GM18507 (cell line): ENCODE data around the gene ACVR1B.
A peak's percentile ranks its signal among the peaks of the same experiment; 100 is the strongest.

Experiments used
- DNase-seq: peaks from one replicate; pipeline ENCODE4 v3.0.0; 2011; ENCODE audit warnings: low read depth; ENCODE audit not compliant: insufficient read length; ENCODE audit errors: extremely low spot score
- FAIRE-seq: peaks from 2 replicates; lab custom pipeline; 2011; peaks lifted over from hg19 to GRCh38; lab: Jason Lieb, UNC

The ACVR1B gene

DNA sequence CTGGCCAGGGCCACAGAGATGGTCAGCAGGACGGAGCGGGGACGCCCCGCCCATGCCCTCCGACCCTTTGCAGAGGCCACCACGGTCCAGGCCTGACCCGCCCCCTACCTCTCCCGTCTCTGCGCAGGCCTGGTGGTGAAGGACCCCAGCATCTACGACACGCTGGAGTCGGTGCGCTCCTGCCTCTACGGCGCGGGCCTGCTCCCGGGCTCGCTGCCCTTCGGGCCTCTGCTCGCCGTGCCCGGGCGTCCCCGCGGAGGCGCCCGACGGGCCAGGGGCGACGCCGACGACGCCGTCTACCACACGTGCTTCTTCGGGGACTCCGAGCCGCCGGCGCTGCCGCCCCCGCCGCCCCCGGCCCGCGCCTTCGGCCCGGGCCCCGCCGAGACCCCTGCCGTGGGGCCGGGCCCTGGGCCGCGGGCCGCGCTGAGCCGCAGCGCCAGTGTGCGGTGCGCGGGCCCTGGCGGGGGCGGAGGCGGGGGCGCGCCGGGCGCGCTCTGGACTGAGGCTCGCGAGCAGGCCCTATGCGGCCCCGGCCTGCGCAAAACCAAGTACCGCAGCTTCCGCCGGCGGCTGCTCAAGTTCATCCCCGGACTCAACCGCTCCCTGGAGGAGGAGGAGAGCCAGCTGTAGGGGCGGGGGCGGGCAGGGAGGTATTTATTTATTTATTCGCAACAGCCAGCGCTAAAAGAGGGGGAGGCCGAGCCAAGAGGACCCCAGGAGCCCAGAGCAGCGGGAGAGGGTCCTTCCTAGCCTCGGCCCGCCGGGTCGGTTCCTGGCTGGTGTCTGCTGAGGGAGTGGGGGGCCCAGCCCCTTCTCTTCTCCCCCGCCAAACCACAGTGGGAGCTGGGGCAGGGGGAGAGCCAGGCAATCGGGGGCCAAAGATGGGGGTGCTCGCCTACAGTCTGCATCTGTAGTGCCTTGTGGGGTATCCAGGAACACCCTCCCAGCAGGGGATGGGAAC is 63.4 kb downstream of the ACVR1B start:
- no peak for FAIRE-seq
- DNase-seq, result no peak

DNA sequence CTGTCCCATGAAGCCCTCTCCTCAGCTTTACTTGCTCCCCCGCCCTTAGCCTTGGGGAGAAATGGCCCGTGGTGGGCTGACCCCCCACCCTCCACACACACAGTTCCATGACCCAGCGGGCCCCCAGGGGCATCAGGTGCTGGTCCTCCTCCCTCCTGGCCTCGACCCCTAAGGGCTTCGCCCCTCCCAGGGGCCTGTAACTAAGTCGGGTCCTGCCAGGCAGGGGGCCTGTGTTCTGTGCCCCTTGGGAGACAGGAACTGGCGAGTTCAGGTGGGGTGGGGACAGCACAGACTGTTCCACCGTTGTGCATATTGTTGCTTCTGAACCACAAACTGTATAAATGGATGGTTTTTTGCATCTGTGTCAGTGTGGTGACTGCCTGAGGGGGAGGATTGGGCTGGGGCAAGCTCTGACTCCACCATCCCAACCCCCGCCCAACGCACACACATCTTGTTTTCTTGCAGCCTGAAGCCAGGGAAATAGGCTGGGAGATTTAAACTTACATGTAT is 64.1 kb downstream of the ACVR1B start:
- FAIRE-seq, result no peak
- DNase-seq, result no peak

DNA sequence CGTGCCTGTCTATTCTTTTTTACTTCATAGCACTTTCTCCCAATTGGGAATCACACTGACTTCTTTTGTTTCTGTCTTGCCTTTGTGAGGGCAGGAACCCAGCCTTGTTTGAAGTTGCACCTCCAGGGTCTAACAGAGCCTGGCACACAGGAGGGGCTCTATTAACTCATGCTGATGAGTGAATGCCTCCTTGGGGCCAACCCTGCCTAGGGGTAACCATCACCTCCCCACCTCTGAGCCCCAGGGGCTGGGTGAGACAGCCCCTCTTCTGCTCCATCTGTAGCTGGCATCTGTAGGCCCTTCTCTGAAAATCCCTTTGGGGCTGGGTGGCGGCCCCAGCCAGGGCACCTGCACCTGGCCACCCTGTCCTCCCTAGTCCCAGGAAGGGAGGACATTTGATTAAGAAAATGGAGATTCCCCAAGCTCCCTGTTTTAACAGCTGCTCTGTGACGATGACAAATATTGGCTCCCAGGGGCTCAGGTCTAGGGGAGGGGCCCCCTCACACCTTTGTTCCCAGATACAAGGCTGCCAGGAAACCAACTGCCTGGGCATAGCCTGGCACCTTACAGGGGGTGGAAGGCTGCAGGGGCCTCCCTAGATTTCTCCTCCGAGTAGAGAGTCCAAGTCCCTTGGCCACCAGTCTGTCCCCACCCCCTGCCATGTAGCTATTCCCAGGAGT is 67.1 kb downstream of the ACVR1B start:
- DNase-seq (no peak), FAIRE-seq (no peak)

DNA sequence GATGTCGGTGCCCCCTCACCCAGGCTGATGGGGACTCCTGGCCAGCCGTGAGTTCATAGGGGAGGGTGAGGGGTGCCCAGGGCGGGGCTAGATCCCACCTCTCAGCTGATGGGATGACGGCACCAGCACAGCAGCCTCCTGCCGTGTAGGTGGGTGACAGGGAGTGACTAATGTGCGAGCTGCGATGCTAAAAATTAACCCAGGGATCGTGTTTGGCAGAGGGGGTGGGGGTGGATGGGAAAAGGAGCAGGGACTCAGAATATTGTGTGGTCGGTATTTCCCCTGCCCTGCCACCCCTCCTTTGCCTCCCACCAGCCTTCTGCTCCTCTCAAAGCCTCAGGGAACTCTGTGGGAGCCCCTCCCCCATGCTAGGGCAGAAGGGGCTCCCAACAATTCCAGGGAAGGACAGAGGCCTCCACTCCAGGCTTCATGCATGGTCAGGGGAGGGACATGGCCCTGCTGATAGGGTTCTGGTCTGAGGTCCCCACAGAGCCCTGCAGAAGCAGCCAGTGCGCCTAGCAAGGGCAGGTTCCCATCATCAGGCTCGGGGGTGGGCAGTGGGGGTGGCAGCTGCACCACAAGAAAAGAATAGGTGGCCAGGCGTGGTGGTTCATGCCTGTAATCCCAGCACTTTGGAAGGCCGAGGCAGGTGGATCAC is 67.7 kb downstream of the ACVR1B start:
- FAIRE-seq, result no peak
- no peak for DNase-seq

DNA sequence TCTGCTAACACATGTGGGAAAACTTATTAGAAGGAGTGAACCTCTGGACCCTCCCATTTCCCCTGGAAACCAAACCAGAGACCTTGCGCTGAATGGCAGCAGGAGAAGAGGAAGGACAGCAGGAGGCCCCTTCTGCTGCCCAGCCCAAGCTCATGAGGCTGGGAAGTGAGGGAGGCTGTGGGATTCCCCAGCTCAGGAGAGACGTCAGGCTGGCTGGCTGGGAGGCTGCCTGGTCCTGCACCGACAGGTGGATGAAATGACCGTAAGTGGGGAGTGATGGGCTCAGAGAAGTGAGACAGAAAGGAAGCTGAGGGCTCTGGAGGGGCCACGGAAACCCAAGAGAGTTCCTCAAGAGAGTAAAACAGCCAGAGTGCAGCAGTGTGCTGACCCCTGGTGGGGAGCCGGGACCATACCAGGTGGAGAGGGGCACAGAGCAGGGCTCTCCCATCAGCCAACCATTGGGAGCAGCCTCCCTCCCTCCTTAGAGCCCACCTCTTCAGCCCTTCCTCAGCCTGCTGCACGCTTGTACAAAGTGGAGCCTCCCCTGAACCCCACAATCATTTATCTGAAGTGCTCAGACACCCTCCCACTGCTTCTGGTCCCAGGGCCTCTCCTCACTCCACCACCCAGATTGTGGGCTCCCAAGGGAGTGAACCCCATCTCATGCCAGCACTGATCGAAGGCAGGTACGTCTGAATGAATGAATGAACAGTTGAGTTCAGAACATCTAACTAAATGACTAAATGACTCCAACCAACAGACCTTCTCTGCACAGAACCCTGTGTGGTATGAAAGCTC is 69.2 kb downstream of the ACVR1B start:
- FAIRE-seq (peak; percentile 55), DNase-seq (no peak)

DNA sequence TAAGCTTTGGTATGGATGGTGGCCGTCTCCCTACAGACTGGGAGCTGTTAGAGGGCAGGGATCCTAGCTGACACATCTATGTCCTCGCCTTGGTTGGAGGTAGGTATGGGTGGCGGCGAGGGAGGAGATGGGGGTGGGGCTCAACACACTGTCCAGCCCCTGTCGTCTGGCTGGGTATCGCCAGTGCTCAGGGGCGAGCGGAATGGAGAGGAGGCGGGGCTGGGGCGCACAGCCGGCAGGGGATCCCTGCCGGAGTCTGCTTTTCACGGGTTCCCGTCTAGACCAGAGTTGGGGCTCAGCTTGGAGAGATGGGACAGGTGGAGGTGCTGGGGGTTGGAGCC is 71.3 kb downstream of the ACVR1B start:
- no peak for FAIRE-seq

DNA sequence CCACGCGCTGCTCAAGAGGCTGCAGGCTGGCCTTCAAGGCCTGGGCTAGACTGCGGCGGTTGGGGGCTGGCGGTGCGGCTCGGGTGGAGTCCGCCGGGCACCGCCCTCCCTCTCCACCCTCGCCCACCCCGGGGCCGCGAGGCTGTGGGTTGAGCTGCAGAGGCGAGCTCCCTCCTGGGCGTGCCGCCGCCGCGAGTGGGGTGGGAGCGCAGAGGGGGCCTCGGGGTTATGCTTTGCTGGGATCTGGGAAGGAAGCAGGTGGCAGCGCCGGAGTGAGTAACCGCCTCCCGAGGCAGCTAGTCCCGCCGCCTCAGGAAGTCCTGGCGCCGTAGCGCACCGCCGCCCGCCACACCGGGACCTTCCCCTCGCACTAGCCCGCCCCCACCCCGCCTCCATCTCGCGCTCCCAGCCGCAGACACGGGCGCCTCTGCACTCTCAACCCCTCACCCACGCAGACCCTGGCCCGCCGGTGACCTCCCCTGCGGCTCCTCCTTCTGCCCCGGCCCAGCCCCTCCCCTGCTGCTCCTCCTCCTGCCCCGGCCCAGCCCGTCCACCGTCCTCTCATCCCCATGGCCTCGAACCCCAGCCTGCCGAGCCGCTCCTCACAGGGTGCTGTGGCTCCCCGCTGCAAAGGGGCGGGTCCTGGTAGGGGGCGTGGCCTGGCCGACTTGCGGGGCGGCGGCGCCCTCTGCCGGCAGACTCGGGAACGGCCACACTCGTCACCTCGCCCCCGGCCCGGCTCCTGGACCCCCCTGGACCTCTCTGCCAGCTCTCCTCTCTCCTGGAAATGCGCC is 71.9 kb downstream of the ACVR1B start:
- peak; percentile 90 for DNase-seq
- FAIRE-seq, result peak; percentile 63

More for the DNA sequence above, 71.3 kb downstream of the ACVR1B start:
- no peak for DNase-seq

DNA sequence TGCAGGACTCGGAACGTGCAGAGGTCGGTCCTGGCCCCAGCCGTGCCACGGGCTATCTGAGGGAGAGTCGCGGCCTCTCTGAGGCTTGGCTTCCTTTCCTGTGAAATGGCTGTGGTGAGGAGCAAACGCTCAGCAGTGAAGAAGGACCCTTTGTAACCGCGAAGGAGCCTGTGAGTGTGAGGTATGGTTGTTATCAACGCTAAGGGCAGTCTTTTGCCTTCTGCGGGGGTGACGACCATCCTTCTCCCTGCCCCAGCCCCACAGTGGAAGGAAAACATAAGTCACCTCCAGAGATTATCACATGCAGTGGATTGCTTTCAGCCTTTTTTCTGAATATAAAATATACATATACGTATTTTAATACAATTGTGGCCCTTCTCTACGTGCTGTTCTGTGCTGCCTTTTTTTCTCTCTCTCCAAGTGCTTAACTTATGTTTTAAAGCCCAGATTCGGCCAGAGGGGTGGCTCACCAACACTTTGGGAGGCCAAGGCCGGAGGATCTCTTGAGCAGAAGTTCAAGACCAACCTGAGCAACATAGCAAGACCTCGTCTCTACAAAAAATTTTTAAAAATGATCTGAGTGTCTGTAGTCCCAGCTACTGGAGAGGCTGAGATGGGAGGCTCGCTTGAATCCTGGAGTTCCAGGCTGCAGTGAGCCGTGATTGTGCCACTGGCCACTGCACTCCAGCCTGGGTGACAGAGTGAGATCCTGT is 72.6 kb downstream of the ACVR1B start:
- no peak for FAIRE-seq
- no peak for DNase-seq

DNA sequence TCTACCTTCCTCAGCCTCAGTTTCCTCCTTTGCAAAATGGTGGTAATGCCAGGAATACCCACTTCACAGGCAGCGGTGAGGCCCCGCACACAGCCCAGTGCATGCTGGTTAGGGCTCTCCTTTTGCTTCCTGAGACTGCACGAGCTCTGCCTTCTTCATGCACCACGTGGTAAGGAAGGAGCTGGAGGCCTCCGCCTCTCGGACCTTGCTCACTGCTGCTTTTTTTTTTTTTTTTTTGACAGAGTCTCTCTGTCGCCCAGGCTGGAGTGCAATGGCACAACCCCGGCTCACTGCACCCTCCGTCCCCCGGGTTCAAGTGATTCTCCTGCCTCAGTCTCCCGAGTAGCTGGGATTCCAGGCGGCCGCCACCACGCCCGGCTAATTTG is 73.3 kb downstream of the ACVR1B start:
- no peak for FAIRE-seq

DNA sequence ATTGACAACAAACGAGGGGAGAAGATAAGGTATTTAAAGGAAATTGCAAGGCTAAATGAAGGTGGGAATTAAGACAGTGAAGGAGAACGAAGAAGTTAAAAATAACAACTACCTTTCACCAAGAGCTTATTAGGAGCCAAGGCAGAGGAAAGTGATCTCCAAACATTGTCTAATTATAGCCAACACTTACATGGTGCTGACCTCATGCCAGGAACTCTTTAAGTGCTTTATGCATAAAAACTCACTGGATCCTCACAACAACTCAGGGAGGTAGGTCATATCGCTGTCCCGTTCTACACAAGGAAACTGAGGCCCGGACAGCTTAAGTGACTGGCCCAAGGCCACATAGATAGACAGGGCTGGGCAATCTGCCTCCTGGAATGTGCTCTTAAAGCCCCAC is 74.8 kb downstream of the ACVR1B start:
- FAIRE-seq, result no peak
- no peak for DNase-seq

More for the DNA sequence above, 73.3 kb downstream of the ACVR1B start:
- DNase-seq, result no peak

DNA sequence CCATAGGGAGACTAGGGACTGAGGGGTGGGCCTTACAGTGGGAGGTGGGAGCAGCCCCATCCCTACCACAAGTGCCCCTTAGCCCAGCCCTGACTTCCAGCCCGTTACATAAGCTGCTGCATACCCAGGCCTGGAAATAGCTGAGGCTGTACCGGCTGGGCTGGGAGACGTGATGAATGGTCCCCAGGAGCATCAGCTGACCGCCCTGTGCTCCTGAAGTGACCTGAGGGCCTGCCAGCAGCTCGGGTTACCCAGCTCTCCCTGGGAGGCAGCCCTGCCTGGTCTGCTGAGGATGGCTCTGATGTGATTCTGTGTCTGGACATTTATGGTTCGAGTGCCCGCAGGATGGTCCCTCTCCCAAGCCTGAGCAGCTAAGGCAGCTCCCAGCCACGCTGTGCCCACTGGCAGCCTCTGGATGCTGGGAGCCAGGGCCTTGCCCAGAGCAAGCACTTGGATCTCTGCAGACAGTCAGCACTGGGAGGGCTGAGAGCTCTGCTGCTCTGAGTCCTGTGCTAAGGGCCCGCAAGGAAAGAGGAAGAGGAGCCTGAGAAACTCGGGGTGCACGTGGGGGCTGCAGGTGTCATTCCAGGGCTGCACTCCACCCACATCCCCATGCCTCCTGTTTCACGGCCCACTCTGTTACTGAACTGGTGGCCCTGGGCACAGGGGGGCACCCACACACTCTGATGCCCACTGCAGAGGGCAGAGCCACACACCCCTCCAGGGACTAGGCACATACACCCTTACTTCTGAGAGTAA is 75.8 kb downstream of the ACVR1B start:
- no peak for DNase-seq
- no peak for FAIRE-seq

DNA sequence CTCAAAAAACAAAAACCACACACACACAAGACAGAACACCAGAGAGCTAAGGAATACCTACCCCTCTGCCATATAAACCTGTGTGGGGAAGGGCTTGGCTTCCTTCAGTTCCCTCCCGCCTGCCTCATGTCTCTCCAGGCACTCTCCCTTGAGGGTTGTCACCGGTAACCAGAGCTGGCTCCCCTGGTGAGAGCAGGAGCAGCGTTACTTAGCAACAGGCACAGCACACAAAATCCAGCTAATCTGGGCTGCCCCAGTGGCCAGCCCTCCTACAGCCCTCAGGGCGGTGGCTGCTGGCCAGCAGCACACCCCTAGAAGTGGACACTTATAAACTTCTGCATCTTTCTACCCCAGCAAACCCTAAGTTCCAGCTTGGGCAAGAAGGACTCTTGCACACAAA is 78.2 kb downstream of the ACVR1B start:
- FAIRE-seq, result no peak

DNA sequence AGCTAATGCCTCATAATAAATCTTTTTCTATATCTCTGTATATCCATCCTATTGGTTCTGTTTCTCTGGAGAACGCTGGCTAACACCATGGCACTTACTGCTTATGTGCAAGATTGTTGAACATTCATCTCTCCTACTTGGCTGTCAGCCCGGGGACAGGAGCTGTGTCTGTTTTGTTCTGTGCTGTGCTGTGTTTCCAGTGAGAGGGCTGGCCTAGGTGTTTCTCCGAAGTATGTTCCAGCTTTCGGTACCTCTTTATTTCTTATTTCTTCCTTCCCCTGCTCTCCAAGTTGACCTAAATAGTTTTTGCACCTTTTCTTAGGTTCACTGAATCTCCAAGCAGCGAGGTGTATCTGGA is 80.9 kb downstream of the ACVR1B start:
- DNase-seq (no peak), FAIRE-seq (no peak)

More for the DNA sequence above, 78.2 kb downstream of the ACVR1B start:
- no peak for DNase-seq

DNA sequence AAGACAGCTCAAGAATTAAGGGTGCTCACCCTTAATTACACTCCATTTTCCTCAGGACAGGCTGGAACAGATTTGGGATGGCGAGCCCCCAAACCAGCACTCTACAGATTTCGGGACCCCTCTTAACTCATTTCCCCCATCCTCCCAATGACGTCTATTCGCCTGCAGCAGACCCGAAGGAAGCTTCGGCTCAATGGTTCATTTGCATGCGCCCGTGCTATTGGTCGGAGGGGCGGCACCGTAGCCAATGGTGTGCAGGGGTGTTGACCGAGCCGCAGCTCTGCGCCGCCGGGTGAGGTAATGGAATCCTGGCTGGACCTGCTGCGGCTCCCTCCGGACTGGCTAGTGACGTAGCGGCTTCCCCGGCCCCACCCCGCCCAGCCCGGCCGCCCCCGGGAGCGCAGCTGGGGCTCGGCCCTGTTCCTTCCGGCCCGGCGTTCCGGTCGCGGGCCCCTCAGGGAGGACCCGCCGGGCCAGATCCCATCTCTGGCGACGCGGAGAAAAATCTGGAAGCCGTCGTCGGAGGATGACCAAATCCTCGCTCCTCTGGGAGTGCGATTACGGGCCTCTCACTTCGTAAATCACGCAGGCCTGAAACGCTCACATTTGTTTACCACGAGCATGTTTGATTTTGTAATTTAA is 81.4 kb downstream of the ACVR1B start:
- DNase-seq (peak; percentile 93), FAIRE-seq (peak; percentile 94)

DNA sequence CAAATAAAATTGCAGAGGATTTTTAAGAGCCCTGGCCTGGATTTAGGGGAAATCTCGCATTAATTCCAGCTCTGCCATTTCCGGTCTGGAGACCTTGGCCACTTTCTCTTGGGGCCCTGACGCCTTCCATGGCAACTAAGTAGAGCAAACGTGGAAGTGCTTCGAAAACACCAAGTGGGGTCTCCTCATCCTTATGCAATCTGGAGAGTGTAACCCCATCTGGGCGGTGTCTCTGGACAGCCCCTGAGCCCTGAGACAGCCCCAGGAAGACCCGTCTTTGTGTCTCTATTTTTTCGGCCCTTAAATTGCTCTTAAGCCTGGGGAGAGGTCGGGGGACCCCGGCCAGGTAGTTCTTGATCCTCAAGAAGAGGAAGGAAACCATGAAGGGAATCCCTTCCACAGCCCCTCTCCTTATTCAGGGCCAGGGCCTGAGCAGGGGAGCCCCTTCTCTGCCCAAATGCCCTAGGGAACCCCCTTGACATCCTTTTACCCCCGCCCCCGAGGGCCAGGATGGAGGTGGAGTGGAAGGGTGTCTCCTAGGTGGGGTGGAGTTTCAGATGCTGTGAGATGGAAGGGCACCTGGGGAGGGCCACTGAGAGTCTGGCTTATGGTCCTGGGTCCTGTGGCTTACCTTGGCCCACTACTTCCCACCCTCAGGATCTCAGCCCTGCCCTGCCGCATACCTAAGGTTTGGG is 82.1 kb downstream of the ACVR1B start:
- no peak for DNase-seq
- FAIRE-seq, result no peak

DNA sequence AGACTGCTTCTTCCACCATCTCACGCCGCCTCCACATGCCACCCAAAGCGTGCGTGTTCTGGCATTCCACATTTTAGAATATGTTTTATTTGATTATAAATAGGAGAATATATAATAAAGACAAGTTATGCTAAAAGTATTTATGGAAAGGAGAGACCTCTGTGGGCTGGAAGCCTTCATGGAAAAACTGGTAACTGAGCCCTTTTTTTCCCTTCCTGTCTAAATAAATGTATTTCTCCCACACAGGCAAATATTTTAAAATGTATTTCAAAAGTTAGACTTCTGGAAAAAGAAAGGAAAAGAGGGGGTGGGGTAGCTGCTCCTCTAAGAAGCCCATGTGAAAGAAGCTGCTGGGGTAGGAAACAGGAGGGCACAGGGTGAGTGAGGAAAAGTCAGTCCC is 83.7 kb downstream of the ACVR1B start:
- DNase-seq (no peak), FAIRE-seq (no peak)
